ENCODE measurements around the gene CLEC11A.

Gene CLEC11A

DNA sequence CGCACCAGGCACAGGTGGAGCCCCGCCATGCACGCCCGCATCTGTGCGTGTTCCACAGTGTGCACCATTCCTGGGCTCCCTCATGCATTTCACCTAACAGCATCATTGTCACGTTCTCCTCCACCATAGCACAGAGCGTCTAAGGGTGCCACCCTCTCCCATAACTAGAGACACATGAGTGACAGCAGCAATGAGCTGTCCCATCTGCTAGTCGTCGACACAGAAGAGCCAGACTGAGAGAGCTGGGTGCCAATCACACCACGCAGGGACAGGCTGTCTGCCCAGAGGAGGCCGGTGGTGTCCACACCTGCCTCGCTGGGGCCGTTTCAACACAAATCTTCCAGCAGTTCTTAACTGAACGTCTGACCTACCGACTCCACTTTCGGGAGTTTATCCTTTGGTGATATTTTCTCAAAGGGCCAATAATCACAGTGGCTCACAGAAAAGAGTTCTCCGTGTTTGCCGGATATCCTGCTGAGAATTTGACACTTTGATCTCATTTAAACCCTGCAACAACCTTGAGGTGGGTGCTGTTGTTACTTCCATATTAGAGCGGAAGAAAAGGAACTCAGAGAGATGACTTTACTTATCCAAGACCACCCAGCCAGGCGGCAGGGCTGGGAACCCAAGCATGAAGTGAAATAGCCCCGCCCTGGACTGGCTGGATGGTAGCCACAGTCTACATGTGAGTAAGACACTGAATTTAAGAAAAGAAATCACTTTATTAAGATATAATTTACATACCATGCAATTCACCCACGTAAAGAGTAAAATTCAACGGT, 16.2 kb downstream of the CLEC11A start:
- Histone ChIP-seq H3K4me1 (ENCODE audit: control insufficient read depth, insufficient read depth, low read length) (no peaks in the 10 kb centered on the region), H3K9me3 (ENCODE audit: control insufficient read depth, insufficient read depth, low read depth, low read length) (no peaks in the 10 kb centered on the region), H3K27ac (ENCODE audit: extremely low read depth, low read depth, low read length) (no peak overlapping the region), H3K36me3 (ENCODE audit: control insufficient read depth in 2 of 2, insufficient read depth in 1 of 2, low read length in 2 of 2) (no peaks in the 10 kb centered on the region), H3K4me3 (ENCODE audit: low read depth, low read length) (no peak overlapping the region)
- POLR2A ChIA-PET, result interaction anchor here (0.5 kb wide), 1 partner anchor 1390 kb away, joined by 3 read pairs; no protein-coding TSS in a partner anchor
- CTCF ChIA-PET, result interaction anchor here (0.7 to 1.6 kb wide), 2 partner anchors 15 to 40 kb away, joined by 4 to 6 read pairs; no protein-coding TSS in a partner anchor
- TF ChIP-seq ZNF791 (tag by site-specific recombination; IDR thresholded peaks at IDR 0.05) (no peak), ZNF10 (tag by site-specific recombination; IDR thresholded peaks at IDR 0.05) (no peak), ZNF596 (tag by site-specific recombination; IDR thresholded peaks at IDR 0.05) (no peak), TCF7L2 (IDR thresholded peaks at IDR 0.05; ENCODE audit: borderline replicate concordance, low read depth, low read length) (no peak), ZNF19 (tag by site-specific recombination; IDR thresholded peaks at IDR 0.05; ENCODE audit: low read depth) (no peak), SP3 (tag by site-specific recombination; IDR thresholded peaks at IDR 0.05) (no peak), ZNF701 (tag by site-specific recombination; IDR thresholded peaks at IDR 0.05) (no peak), ZNF514 (tag by site-specific recombination; IDR thresholded peaks at IDR 0.05) (no peak), SCRT1 (tag by site-specific recombination; IDR thresholded peaks at IDR 0.05; ENCODE audit: borderline replicate concordance) (no peak), ZNF830 (tag by site-specific recombination; IDR thresholded peaks at IDR 0.05; ENCODE audit: low read depth) (no peak), BCL11B (tag by site-specific recombination; IDR thresholded peaks at IDR 0.05; ENCODE audit: low read depth) (no peak), ZNF266 (tag by site-specific recombination; IDR thresholded peaks at IDR 0.05; ENCODE audit: low read depth) (no peak), ZNF76 (tag by site-specific recombination; IDR thresholded peaks at IDR 0.05; ENCODE audit: borderline replicate concordance, low read depth) (no peak), ZNF404 (tag by site-specific recombination; IDR thresholded peaks at IDR 0.05) (no peak), ZNF132 (tag by site-specific recombination; IDR thresholded peaks at IDR 0.05; ENCODE audit: borderline replicate concordance) (no peak)
- TF ChIP-seq, protein P1, sequence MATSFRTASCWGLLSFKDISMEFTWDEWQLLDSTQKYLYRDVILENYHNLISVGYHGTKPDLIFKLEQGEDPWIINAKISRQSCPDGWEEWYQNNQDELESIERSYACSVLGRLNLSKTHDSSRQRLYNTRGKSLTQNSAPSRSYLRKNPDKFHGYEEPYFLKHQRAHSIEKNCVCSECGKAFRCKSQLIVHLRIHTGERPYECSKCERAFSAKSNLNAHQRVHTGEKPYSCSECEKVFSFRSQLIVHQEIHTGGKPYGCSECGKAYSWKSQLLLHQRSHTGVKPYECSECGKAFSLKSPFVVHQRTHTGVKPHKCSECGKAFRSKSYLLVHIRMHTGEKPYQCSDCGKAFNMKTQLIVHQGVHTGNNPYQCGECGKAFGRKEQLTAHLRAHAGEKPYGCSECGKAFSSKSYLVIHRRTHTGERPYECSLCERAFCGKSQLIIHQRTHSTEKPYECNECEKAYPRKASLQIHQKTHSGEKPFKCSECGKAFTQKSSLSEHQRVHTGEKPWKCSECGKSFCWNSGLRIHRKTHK (tag by site-specific recombination; IDR thresholded peaks at IDR 0.05), result no peak

- TF ChIP-seq KLF1 (tag by site-specific recombination; IDR thresholded peaks at IDR 0.05), result no peak
- TF ChIP-seq ZNF2 (tag by site-specific recombination; IDR thresholded peaks at IDR 0.05), result no peak
- no peak for TF ChIP-seq ZNF112 (tag by site-specific recombination; IDR thresholded peaks at IDR 0.05)
- no peak for TF ChIP-seq ZFP41 (tag by site-specific recombination; IDR thresholded peaks at IDR 0.05; ENCODE audit: borderline replicate concordance)
- no peak for TF ChIP-seq ZNF138 (tag by site-specific recombination; IDR thresholded peaks at IDR 0.05; ENCODE audit: borderline replicate concordance)
- no peak for TF ChIP-seq ZNF555 (tag by site-specific recombination; conservative IDR thresholded peaks at IDR 0.05)
- TF ChIP-seq ZNF335 (tag by site-specific recombination; conservative IDR thresholded peaks at IDR 0.05), result no peak
- TF ChIP-seq GLI4 (tag by site-specific recombination; IDR thresholded peaks at IDR 0.05), result no peak
- TF ChIP-seq ZNF530 (tag by site-specific recombination; IDR thresholded peaks at IDR 0.05; ENCODE audit: low read depth), result no peak
- no peak for TF ChIP-seq ZNF830 (tag by site-specific recombination; IDR thresholded peaks at IDR 0.05; ENCODE audit: low read depth)
- TF ChIP-seq GLIS1 (tag by site-specific recombination; IDR thresholded peaks at IDR 0.05), result no peak
- H3K4me3 ChIP-seq (ENCODE audit: low read depth, low read length), result no peak overlapping the region
- no peaks in the 10 kb centered on the region for H3K4me1 ChIP-seq (ENCODE audit: control insufficient read depth, insufficient read depth, low read length)
- ChIA-PET CTCF (interaction anchor here (0.6 to 1.6 kb wide), 2 partner anchors 15 to 194 kb away, joined by 3 to 6 read pairs; no protein-coding TSS in a partner anchor), POLR2A (interaction anchor here (0.5 kb wide), 1 partner anchor 1389 kb away, joined by 3 read pairs; no protein-coding TSS in a partner anchor)
- no peaks in the 10 kb centered on the region for H3K9me3 ChIP-seq (ENCODE audit: control insufficient read depth, insufficient read depth, low read depth, low read length)
- no peaks in the 10 kb centered on the region for H3K36me3 ChIP-seq (ENCODE audit: control insufficient read depth in 2 of 2, insufficient read depth in 1 of 2, low read length in 2 of 2)
- H3K27ac ChIP-seq (ENCODE audit: extremely low read depth, low read depth, low read length), result no peak overlapping the region
Measured at GRCh38 chr19:50739914-50740426, 16.8 kb downstream of the CLEC11A start.
